NB4 (cell line): ENCODE data around the gene MARS1.
"Not testable (repeated sequence)": the region's sequence is repeated elsewhere in the genome, so short reads cannot be mapped to it uniquely, and the experiment has no call there.

Source experiments
- DNase-seq: peaks from one replicate; pipeline ENCODE4 v3.0.0; 2010; ENCODE audit warnings: low read depth
- H3K4me3 ChIP-seq: one replicate; pipeline ENCODE4 v1.5.1; 2011; ENCODE audit warnings: mild to moderate bottlenecking, low read depth, low read length, moderate library complexity
- CTCF ChIP-seq: IDR thresholded peaks from one replicate; pipeline ENCODE4 v1.5.1; 2012; ENCODE audit warnings: low read depth, low read length
- MAX ChIP-seq: IDR thresholded peaks from 2 replicates; pipeline ENCODE4 v1.6.1; 2011; ENCODE audit warnings: low read depth, low read length
- MYC ChIP-seq: IDR thresholded peaks from 2 replicates; pipeline ENCODE4 v1.6.1; 2011; ENCODE audit warnings: low read depth, low read length
- POLR2A ChIP-seq: IDR thresholded peaks from 2 replicates; pipeline ENCODE4 v1.6.1; 2011; ENCODE audit warnings: mild to moderate bottlenecking; ENCODE audit not compliant: insufficient read length; ENCODE audit errors: extremely low read depth

The MARS1 gene

GRCh38 chr12:57511161-57511560 is 23.3 kb downstream of the MARS1 start:
- no peak for TF ChIP-seq POLR2A
- no peak for TF ChIP-seq MAX
- no peak for TF ChIP-seq CTCF
- TF ChIP-seq MYC: no peak
- DNase-seq: no peak
- H3K4me3 ChIP-seq: no peak overlapping the region

GRCh38 chr12:57511588-57512325 is 23.9 kb downstream of the MARS1 start:
- no peak overlapping the region for H3K4me3 ChIP-seq
- TF ChIP-seq MYC: no peak
- TF ChIP-seq CTCF: no peak
- no peak for TF ChIP-seq MAX
- no peak for TF ChIP-seq POLR2A
- DNase-seq: no peak

GRCh38 chr12:57512665-57513064 is 24.8 kb downstream of the MARS1 start:
- DNase-seq: no peak
- TF ChIP-seq MYC: no peak
- no peak for TF ChIP-seq POLR2A
- H3K4me3 ChIP-seq: no peak overlapping the region

- TF ChIP-seq POLR2A: no peak
- H3K4me3 ChIP-seq: no peak overlapping the region
- no peak for DNase-seq
These were observed 25.4 kb downstream of the MARS1 start for GRCh38 chr12:57513266-57513665.

- not testable (repeated sequence) for H3K4me3 ChIP-seq, DNase-seq
These were observed 25.8 kb downstream of the MARS1 start for GRCh38 chr12:57513677-57514076.

GRCh38 chr12:57514246-57514645 is 26.4 kb downstream of the MARS1 start:
- not testable (repeated sequence) for DNase-seq, H3K4me3 ChIP-seq

GRCh38 chr12:57514720-57515407 is 27.0 kb downstream of the MARS1 start:
- no peak overlapping the region for H3K4me3 ChIP-seq
- DNase-seq: no peak
- TF ChIP-seq MAX (no peak), MYC (no peak), POLR2A (no peak), CTCF (no peak)

- DNase-seq: no peak
- H3K4me3 ChIP-seq: no peak overlapping the region
- TF ChIP-seq MAX: no peak
- TF ChIP-seq MYC: no peak
- TF ChIP-seq POLR2A: no peak
These were observed 27.6 kb downstream of the MARS1 start for GRCh38 chr12:57515408-57515933.
